ENCODE results near the gene SLC6A19. TPM values are rescaled to one million over a fixed set of nuclear protein-coding genes. Genes with fewer than 3 reads are reported as not detected.
A peak's percentile ranks its signal among the peaks of the same experiment; 100 is the strongest.

The SLC6A19 gene
- polyA plus RNA-seq (2012; ENCODE audit: insufficient read depth, insufficient read length, low read depth) = 1.3 TPM

DNA sequence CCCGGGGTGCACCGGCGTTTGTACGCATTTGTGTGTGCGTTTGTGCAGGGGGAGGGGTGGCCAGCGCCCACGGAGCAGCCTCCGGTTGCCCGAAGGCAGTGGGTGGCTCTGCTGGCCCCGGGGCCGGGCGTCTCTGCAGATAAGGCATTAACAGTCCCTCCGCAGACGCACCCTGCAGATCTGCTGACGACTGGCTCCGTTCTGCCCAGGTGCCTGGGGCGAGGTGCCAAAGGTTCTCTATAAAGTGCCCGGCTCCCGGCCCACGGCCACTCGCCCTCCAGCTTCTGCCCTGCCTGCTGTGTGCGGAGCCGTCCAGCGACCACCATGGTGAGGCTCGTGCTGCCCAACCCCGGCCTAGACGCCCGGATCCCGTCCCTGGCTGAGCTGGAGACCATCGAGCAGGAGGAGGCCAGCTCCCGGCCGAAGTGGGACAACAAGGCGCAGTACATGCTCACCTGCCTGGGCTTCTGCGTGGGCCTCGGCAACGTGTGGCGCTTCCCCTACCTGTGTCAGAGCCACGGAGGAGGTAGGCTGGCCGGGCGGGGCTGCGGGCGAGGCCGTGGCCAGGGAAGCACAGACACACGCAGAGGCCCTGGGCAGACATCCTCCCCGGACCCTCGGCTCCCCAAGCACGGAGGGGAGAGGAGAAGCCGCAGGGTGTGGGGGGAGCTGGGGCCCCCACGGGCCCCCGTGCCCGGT, at the start of gene SLC6A19:
Gene SLC6A19 (plus strand): TSS at position 269 of the 699 bp plus-strand sequence. CDS start 56 bp downstream, at position 325.
- peaks cover 21% of the 10 kb centered on the region for H3K4me1 ChIP-seq
- H3K4me3 ChIP-seq (ENCODE audit: low read depth, low read length) = no peak within 1 kb of the TSS
- peak; percentile 61 for DNase-seq
- no peaks in the 10 kb centered on the region for H3K9me3 ChIP-seq
- H3K36me3 ChIP-seq = no peaks in the 10 kb centered on the region
- TF ChIP-seq, protein P1, sequence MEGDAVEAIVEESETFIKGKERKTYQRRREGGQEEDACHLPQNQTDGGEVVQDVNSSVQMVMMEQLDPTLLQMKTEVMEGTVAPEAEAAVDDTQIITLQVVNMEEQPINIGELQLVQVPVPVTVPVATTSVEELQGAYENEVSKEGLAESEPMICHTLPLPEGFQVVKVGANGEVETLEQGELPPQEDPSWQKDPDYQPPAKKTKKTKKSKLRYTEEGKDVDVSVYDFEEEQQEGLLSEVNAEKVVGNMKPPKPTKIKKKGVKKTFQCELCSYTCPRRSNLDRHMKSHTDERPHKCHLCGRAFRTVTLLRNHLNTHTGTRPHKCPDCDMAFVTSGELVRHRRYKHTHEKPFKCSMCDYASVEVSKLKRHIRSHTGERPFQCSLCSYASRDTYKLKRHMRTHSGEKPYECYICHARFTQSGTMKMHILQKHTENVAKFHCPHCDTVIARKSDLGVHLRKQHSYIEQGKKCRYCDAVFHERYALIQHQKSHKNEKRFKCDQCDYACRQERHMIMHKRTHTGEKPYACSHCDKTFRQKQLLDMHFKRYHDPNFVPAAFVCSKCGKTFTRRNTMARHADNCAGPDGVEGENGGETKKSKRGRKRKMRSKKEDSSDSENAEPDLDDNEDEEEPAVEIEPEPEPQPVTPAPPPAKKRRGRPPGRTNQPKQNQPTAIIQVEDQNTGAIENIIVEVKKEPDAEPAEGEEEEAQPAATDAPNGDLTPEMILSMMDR (IDR thresholded peaks at IDR 0.05; ENCODE audit: low read depth, low read length) = no peak
- no peaks in the 10 kb centered on the region for H3K27me3 ChIP-seq

- Histone ChIP-seq H3K9me3 (peaks cover 9% of the 10 kb centered on the region), H3K27me3 (peaks cover 25% of the 10 kb centered on the region), H3K4me3 (ENCODE audit: low read depth, low read length) (no peak overlapping the region), H3K36me3 (no peaks in the 10 kb centered on the region), H3K4me1 (no peaks in the 10 kb centered on the region)
- TF ChIP-seq, protein P1 (IDR thresholded peaks at IDR 0.05; ENCODE audit: low read depth, low read length) = no peak
- no peak for DNase-seq
Observed at GRCh38 chr5:1152156-1152555, 49.2 kb upstream of the SLC6A19 start.

DNA sequence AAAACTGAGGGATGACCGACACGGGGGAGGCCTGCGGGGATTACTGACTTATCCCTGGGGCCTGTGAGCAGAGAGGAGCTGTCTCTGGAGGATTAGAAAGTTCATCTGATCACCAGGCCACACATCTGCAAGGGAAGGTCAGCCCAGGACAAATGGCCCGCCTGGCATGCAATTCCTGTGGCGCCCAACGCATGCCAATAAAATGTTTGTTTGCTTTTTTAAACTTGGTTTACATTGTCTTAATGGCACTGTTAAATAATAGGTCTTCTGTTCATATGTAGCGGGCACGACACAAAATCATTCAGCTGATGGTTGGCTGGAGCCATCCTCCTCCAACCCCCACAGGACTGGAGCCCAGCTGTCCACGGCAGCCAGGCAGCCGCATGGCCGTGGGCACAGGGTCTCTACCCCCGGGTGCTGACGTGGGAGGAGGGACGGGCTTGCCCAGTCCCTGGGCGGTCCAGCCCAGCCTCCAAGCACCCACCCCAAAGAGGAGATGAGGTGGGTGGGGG, 48.6 kb upstream of the SLC6A19 start:
- Histone ChIP-seq H3K9me3 (peaks cover 9% of the 10 kb centered on the region), H3K27me3 (peaks cover 25% of the 10 kb centered on the region), H3K36me3 (no peaks in the 10 kb centered on the region), H3K4me1 (no peaks in the 10 kb centered on the region), H3K4me3 (ENCODE audit: low read depth, low read length) (no peak overlapping the region)
- no peak for DNase-seq
- TF ChIP-seq, protein P1 (IDR thresholded peaks at IDR 0.05; ENCODE audit: low read depth, low read length) = no peak

DNA sequence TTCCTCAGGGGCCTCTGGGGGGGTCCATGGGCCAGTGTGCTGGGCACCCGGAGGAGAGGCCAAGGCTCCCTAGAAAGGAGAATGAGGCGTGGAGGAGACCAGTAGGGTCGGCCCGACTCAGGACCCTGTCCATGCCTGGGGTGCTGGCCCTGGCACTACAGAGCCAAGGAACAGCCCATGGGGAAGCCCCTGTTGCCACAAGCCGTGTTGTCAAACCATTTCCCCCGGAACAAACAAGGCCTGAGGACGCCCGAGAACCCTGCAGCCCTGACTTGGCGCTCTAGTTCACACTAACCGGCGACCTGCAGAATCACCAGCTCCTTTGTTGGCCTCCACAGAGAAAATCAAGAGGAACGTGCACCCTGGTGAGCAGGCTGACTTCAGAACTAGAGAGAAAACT, 48.0 kb upstream of the SLC6A19 start:
- Histone ChIP-seq H3K36me3 (no peaks in the 10 kb centered on the region), H3K27me3 (peaks cover 25% of the 10 kb centered on the region), H3K9me3 (peaks cover 9% of the 10 kb centered on the region), H3K4me3 (ENCODE audit: low read depth, low read length) (no peak overlapping the region), H3K4me1 (no peaks in the 10 kb centered on the region)
- DNase-seq = no peak
- TF ChIP-seq, protein P1 (IDR thresholded peaks at IDR 0.05; ENCODE audit: low read depth, low read length) = no peak

DNA sequence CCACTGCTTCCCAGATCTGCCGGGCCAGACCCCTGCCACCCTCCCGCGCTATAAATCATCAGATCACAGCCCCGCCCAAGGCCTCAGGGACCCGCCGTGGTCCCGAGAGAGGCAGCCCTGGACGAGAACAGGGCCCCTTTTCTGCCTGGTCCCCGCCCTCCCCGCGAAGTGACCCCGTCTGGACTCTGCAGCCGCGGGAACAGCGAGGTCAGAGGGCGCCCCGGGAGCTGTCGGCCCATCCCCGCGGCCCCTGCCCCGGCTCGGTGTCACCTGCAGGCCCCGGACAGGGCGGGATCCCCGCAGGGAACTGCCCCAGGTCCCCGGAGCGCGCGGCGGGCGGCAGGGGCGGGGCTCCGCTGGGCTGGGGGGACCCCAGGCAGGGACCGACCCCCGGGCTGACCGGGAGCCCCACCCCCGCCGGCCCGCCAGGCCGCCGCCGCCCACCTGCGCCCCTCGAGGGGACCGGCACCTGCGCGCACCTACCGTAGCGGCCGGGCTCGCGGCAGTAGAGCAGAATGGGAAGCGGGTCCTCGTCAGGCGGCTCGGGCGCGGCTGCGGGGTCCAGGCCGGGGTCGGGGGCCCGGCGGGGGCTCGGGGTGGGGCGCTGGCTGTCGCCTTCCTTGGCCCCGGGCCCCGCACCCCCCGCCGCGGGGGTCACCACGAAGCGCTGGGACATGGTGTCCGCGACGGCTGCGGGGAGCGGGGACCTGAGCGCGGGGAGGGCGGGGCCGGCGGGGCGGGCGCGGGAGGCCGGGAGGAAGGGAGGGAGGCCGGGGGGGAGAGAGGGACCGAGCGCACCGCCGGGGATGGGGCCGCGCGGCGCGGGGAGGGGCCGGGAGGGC, 46.0 kb upstream of the SLC6A19 start:
- Histone ChIP-seq H3K27me3 (peaks cover 28% of the 10 kb centered on the region), H3K4me1 (no peaks in the 10 kb centered on the region), H3K36me3 (no peaks in the 10 kb centered on the region), H3K4me3 (ENCODE audit: low read depth, low read length) (no peak overlapping the region), H3K9me3 (peaks cover 9% of the 10 kb centered on the region)
- TF ChIP-seq, protein P1 (IDR thresholded peaks at IDR 0.05; ENCODE audit: low read depth, low read length) = no peak
- DNase-seq = no peak
